ENCODE data around the gene FKBP2.
A peak's percentile ranks its signal among the peaks of the same experiment; 100 is the strongest.

The FKBP2 gene

DNA sequence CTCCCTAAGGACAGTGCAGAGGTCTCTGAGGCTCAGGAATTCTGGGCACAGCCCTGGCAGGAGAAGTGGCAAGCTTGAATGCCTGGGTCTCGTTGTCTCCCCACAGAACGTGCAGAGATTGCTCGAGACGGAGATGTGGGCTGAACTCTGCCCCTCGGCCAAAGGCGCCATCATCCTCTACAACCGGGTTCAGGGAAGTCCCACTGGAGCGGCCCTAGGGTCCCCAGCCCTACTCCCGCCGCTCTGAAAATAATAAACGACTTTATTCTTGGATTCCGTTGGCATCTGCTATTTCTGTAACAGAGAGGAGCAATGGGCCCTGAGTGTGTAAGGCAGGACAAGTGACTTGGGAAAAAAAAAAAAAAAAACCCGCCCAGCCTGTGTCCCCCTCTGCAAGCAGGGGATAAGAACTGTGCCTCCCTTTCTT is 11.1 kb upstream of the FKBP2 start:
- Histone ChIP-seq H3K27ac (peak overlapping the region; percentile 93 to 95), H3K4me3 (peak overlapping the region; percentile 75)
- no peak for DNase-seq (ENCODE audit: low spot score)
- TF ChIP-seq, protein P1, sequence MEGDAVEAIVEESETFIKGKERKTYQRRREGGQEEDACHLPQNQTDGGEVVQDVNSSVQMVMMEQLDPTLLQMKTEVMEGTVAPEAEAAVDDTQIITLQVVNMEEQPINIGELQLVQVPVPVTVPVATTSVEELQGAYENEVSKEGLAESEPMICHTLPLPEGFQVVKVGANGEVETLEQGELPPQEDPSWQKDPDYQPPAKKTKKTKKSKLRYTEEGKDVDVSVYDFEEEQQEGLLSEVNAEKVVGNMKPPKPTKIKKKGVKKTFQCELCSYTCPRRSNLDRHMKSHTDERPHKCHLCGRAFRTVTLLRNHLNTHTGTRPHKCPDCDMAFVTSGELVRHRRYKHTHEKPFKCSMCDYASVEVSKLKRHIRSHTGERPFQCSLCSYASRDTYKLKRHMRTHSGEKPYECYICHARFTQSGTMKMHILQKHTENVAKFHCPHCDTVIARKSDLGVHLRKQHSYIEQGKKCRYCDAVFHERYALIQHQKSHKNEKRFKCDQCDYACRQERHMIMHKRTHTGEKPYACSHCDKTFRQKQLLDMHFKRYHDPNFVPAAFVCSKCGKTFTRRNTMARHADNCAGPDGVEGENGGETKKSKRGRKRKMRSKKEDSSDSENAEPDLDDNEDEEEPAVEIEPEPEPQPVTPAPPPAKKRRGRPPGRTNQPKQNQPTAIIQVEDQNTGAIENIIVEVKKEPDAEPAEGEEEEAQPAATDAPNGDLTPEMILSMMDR (IDR thresholded peaks at IDR 0.05) = no peak

DNA sequence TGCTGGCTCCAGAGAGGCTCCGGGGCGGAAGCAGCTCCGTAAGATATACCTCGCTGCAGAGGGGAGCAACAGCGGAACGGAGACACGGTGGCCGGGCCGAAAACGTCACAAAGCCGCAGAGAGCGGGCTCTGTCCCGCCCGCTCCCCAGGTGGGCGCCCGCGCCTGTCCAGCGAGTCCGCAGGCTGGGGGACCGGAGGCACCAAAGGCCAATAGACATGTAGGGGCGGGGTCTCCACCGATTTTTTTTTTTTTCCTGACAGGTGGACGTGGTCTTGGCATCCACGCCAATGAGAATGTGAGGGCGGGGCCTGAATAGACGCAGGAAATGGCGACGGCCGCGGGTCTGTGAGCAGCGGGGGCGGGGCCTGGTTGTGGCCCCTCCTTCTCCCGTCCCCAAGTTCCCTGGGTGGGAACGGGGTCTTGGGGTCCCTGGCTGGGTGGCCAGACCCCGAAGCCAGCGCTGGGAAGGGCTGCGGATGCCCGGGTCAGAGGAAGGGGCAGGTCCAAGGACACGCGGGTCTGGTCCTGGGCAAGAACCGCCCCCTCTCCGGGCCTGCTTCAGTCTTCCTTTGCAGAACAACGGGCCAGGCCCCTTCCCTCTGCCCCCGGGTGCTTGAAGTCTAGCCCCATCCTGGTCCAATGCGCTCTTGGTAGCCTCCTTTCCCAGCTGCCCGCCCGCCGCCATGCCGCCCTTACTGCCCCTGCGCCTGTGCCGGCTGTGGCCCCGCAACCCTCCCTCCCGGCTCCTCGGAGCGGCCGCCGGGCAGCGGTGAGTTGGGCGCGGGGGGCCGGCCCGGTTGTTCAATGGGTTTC is 10.5 kb upstream of the FKBP2 start, which contains the start of gene DNAJC4:
TSS of gene DNAJC4 (plus strand) at position 378 of the 814 bp plus-strand sequence. CDS start at position 685, 307 bp downstream.
- TF ChIP-seq, protein P1 (IDR thresholded peaks at IDR 0.05) = no peak
- Histone ChIP-seq H3K27ac (peak within 1 kb of the TSS; percentile 93 to 95), H3K4me3 (peak within 1 kb of the TSS; percentile 75)
- no peak for DNase-seq (ENCODE audit: low spot score)

DNA sequence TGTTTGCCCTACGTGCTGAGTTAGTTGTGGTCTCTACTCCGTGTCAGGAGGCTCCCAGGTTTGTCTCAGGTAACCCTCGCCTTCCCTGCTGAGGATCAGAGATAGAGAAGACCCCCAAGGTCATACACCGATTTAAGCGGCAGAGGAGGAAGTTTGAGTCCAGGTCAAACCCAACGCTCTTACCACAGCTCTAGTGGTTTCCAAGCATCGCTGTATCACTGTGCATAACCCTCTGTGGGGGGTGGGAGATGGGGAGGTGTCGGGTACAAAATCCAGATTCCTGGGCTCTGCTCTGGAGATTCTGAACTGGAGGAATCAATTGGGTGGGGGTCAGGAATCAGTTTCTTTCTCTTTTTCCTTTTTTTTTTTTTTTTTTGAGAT is 9.9 kb upstream of the FKBP2 start:
- peak overlapping the region; percentile 93 to 95 for H3K27ac ChIP-seq
- TF ChIP-seq, protein P1 (IDR thresholded peaks at IDR 0.05) = no peak
- no peak for DNase-seq (ENCODE audit: low spot score)
- H3K4me3 ChIP-seq = peak overlapping the region; percentile 75

DNA sequence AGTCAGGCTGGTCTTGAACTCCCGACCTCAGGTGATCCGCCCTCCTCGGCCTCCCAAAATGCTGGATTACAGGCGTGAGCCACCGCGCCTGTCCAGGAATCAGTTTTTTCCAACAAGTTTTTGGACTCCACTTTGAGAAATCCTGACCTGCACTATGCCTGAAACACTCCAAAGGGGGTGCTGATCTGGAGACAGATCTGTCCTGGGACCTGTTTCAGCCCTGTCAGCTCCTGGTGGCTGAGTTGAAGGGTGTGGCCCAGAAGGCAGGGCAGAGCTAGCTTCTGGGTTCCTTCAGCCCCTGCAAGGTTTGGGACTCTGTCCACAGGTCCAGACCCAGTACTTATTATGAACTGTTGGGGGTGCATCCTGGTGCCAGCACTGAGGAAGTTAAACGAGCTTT is 9.3 kb upstream of the FKBP2 start:
- Histone ChIP-seq H3K4me3 (no peak overlapping the region), H3K27ac (peak overlapping the region in 1 of 2 donors; percentile 5)
- TF ChIP-seq, protein P1 (IDR thresholded peaks at IDR 0.05) = no peak
- no peak for DNase-seq (ENCODE audit: low spot score)

DNA sequence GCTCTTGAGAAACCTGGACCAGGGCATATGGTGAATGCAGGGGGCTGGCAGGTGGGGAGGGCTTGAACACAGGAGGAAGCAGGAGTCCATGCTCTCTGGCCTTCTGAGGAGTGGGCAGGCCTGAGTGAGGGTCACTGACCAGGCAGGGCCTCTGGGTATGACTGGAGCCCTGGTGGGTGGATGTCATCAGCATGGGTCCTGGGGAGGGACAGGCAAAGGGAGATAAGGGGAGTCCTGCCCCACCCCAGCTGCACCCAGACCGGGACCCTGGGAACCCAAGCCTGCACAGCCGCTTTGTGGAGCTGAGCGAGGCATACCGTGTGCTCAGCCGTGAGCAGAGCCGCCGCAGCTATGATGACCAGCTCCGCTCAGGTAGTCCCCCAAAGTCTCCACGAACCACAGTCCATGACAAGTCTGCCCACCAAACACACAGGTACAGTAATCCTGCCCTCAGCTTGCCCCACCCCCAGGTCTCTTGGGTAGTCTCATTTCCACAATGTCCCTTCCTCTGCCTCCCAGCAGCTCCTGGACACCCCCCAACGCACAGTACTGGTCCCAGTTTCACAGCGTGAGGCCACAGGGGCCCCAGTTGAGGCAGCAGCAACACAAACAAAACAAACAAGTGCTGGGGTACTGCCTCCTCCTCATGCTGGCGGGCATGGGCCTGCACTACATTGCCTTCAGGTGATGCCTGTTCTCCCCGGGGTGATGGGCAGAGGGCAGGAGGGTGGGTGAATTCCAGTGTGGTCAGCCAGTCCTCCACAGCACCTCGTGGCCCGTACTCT is 8.5 kb upstream of the FKBP2 start:
- H3K4me3 ChIP-seq = no peak overlapping the region
- DNase-seq (ENCODE audit: low spot score) = no peak
- TF ChIP-seq, protein P1 (IDR thresholded peaks at IDR 0.05) = no peak

DNA sequence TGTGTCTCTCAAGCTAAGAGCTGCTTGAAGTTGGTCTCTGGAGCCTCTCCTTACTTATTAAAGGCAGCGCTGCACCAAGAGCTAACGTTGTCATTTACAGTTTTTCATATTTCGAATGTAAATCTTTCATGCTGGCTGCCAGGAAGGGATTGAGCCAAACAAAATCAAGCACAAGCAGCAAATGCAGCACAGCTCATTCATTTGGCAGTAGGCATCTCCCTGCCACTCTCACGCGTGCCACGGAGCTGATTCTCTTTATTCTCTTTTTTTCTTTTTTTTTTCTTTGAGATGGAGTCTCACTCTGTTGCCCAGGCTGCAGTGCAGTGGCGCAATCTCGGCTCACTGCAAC is 8.0 kb upstream of the FKBP2 start:
- H3K27ac ChIP-seq = peak overlapping the region in 1 of 2 donors; percentile 20
- H3K4me3 ChIP-seq = no peak overlapping the region
- TF ChIP-seq, protein P1 (IDR thresholded peaks at IDR 0.05) = no peak
- DNase-seq (ENCODE audit: low spot score) = no peak

More for the DNA sequence above, 8.5 kb upstream of the FKBP2 start:
- peak overlapping the region in 1 of 2 donors; percentile 20 for H3K27ac ChIP-seq

Data from coronary artery (tissue), 2 donors.